Stimulated activated CD4-positive, alpha-beta T cell treated with anti-CD3 and anti-CD28 coated beads, Interleukin-4, amount 100 ng/mL, for 24 hours (primary cell): Measurements from ENCODE around the gene SLC37A1.
"Not testable (repeated sequence)": the region's sequence is repeated elsewhere in the genome, so short reads cannot be mapped to it uniquely, and the experiment has no call there.

Experiments used
- DNase-seq: peaks from one replicate; pipeline ENCODE4 v3.0.0-alpha.2; 2020

The SLC37A1 gene

GRCh38 chr21:42513151-42513984 is at the start of gene SLC37A1:
SLC37A1 (plus strand) TSS chr21:42513852; CDS start chr21:42518455, 4,603 bp downstream.
- DNase-seq = peak; percentile 33

- peak; percentile 63 for DNase-seq
Observed at GRCh38 chr21:42463861-42464515, 49.7 kb upstream of the SLC37A1 start.

GRCh38 chr21:42465008-42465802 is 48.4 kb upstream of the SLC37A1 start:
- no peak for DNase-seq

- DNase-seq = no peak
Observed at GRCh38 chr21:42465803-42466127, 47.9 kb upstream of the SLC37A1 start.

GRCh38 chr21:42466700-42467099 is 47.0 kb upstream of the SLC37A1 start:
- DNase-seq = no peak

GRCh38 chr21:42467140-42467983 is 46.3 kb upstream of the SLC37A1 start:
- DNase-seq = no peak

GRCh38 chr21:42468491-42469131 is 45.0 kb upstream of the SLC37A1 start:
- no peak for DNase-seq

- DNase-seq = no peak
Observed at GRCh38 chr21:42469272-42469671, 44.4 kb upstream of the SLC37A1 start.

- not testable (repeated sequence) for DNase-seq
Observed at GRCh38 chr21:42469726-42470125, 43.9 kb upstream of the SLC37A1 start.

GRCh38 chr21:42471206-42471605 is 42.4 kb upstream of the SLC37A1 start:
- DNase-seq = no peak

GRCh38 chr21:42471716-42472330 is 41.8 kb upstream of the SLC37A1 start:
- no peak for DNase-seq

GRCh38 chr21:42472521-42472920 is 41.1 kb upstream of the SLC37A1 start:
- DNase-seq = no peak

GRCh38 chr21:42473498-42474042 is 40.1 kb upstream of the SLC37A1 start:
- no peak for DNase-seq

- no peak for DNase-seq
Observed at GRCh38 chr21:42474043-42474831, 39.4 kb upstream of the SLC37A1 start.

- DNase-seq = no peak
Observed at GRCh38 chr21:42475036-42475435, 38.6 kb upstream of the SLC37A1 start.

- DNase-seq = no peak
Observed at GRCh38 chr21:42475526-42476387, 37.9 kb upstream of the SLC37A1 start.

- DNase-seq = no peak
Observed at GRCh38 chr21:42476388-42477331, 37.0 kb upstream of the SLC37A1 start.

GRCh38 chr21:42478504-42478903 is 35.1 kb upstream of the SLC37A1 start:
- no peak for DNase-seq
